CD4-positive, alpha-beta memory T cell (primary cell): Measurements from ENCODE around the gene ITLN2. TPM values are rescaled to one million over a fixed set of nuclear protein-coding genes. Genes with fewer than 3 reads are reported as not detected.
"Not testable (repeated sequence)": the region's sequence is repeated elsewhere in the genome, so short reads cannot be mapped to it uniquely, and the experiment has no call there.

ENCODE experiments used
- CTCF ChIA-PET: fragments of 350-600 bp; sonication (Branson Sonifier 250); formaldehyde crosslinking; loops from one replicate; lab custom pipeline; 2021; ENCODE audit warnings: inconsistent platforms; ENCODE audit not compliant: partially characterized antibody; lab: Charles Lee
- POLR2A ChIA-PET: fragments of 350-600 bp; sonication (Branson Sonifier 250); formaldehyde crosslinking; loops from one replicate; lab custom pipeline; 2021; ENCODE audit not compliant: partially characterized antibody; lab: Charles Lee
- DNase-seq, 5 donors: peaks; one replicate each; pipeline versions ENCODE4 v3.0.0 to v3.0.0-alpha.2; 2020 to 2022; ENCODE audit warnings: mixed read lengths in 1 of 5
- H3K27ac ChIP-seq: one replicate; pipeline ENCODE4 v1.7.0; 2013; ENCODE audit warnings: low read depth, low read length
- H3K27me3 ChIP-seq: 2 replicates; pipeline ENCODE4 v1.7.0; 2013; ENCODE audit warnings: mild to moderate bottlenecking, low read length, moderate library complexity; ENCODE audit not compliant: insufficient read depth
- H3K36me3 ChIP-seq: 2 replicates; pipeline ENCODE4 v1.7.0; 2013; ENCODE audit warnings: mild to moderate bottlenecking, low read length, moderate library complexity; ENCODE audit not compliant: insufficient read depth
- H3K4me1 ChIP-seq: 2 replicates; pipeline ENCODE4 v1.7.0; 2013; ENCODE audit warnings: mild to moderate bottlenecking, low read length, moderate library complexity; ENCODE audit not compliant: insufficient read depth
- H3K4me3 ChIP-seq, 2 donors: one replicate each; pipeline ENCODE4 v1.7.0; 2013; ENCODE audit warnings: low read length in 2 of 2, mild to moderate bottlenecking in 1 of 2
- H3K9me3 ChIP-seq, 2 donors: one replicate each; pipeline ENCODE4 v1.7.0; 2013; ENCODE audit warnings: low read length in 2 of 2, control low read depth in 1 of 2; ENCODE audit not compliant: control insufficient read depth in 1 of 2
- H3K27ac Mint-ChIP-seq, 7 donors: one replicate each; pipeline ENCODE4 v1.8.0; 2020 to 2021; ENCODE audit warnings: mixed read lengths in 7 of 7, mild to moderate bottlenecking in 6 of 7, inconsistent platforms in 3 of 7, moderate library complexity in 3 of 7
- H3K27me3 Mint-ChIP-seq, 2 donors: one replicate each; pipeline ENCODE4 v1.8.0; 2020 to 2021; ENCODE audit warnings: mixed read lengths in 2 of 2
- H3K36me3 Mint-ChIP-seq, 2 donors: one replicate each; pipeline ENCODE4 v1.8.0; 2020 to 2021; ENCODE audit warnings: mixed read lengths in 2 of 2, inconsistent platforms in 1 of 2, mild to moderate bottlenecking in 1 of 2
- H3K4me1 Mint-ChIP-seq, 4 donors: one replicate each; pipeline ENCODE4 v1.8.0; 2020 to 2021; ENCODE audit warnings: mixed read lengths in 4 of 4, mild to moderate bottlenecking in 1 of 4
- H3K4me3 Mint-ChIP-seq, 8 donors: one replicate each; pipeline ENCODE4 v1.8.0; 2020 to 2021; ENCODE audit warnings: mixed read lengths in 8 of 8, mild to moderate bottlenecking in 7 of 8, moderate library complexity in 6 of 8, inconsistent platforms in 3 of 8
- H3K9me3 Mint-ChIP-seq, 8 donors: one replicate each; pipeline ENCODE4 v1.8.0; 2020 to 2021; ENCODE audit warnings: mixed read lengths in 8 of 8, mild to moderate bottlenecking in 5 of 8, inconsistent platforms in 3 of 8, moderate library complexity in 1 of 8
- intact Hi-C: fragments of 100-400 bp; cut with micrococcal nuclease; formaldehyde crosslinking; loops from one replicate; pipeline ENCODE4 v1.15.1; 2023
- polyA plus RNA-seq, 2 donors: library from polyadenylated mRNA; unstranded; fragments of 300-500 nt; fragmentation: Illumina TruSeq; gene quantifications; one replicate each; pipeline ENCODE4 v1.2.3, GENCODE V29; 2021
- total RNA-seq, 2 experiments: library from RNA; stranded (reverse); gene quantifications; one replicate each; pipeline ENCODE4 v1.2.3, GENCODE V29; 2021

ITLN2 gene
- total and polyA plus RNA-seq, 4 experiments from 2014 or later, result not detected

GRCh38 chr1:160935527-160936258 lies 18.9 kb downstream of the ITLN2 start:
- H3K4me3 Mint-ChIP-seq, result no peak overlapping the region

GRCh38 chr1:160933305-160933704 lies 21.3 kb downstream of the ITLN2 start:
- H3K4me3 Mint-ChIP-seq, DNase-seq, H3K4me1 ChIP-seq, intact Hi-C loops, H3K36me3 Mint-ChIP-seq, H3K9me3 ChIP-seq, POLR2A ChIA-PET, CTCF ChIA-PET, H3K27me3 ChIP-seq, H3K9me3 Mint-ChIP-seq, H3K4me3 ChIP-seq, H3K4me1 Mint-ChIP-seq, H3K27ac Mint-ChIP-seq, H3K27me3 Mint-ChIP-seq, H3K36me3 ChIP-seq, H3K27ac ChIP-seq: not testable (repeated sequence)

More at GRCh38 chr1:160935527-160936258, 18.9 kb downstream of the ITLN2 start:
- ChIA-PET POLR2A (no interaction called here), CTCF (interaction anchor here (1.7 kb wide), 1 partner anchor 16 kb away, joined by 3 read pairs; no protein-coding TSS in a partner anchor)
- peaks cover 3% of the 10 kb centered on the region in 2 donors for H3K27me3 Mint-ChIP-seq
- no peaks in the 10 kb centered on the region for H3K36me3 Mint-ChIP-seq
- Histone ChIP-seq H3K9me3 (no peaks in the 10 kb centered on the region), H3K4me3 (no peak overlapping the region), H3K27me3 (no peaks in the 10 kb centered on the region), H3K27ac (no peak overlapping the region), H3K36me3 (no peaks in the 10 kb centered on the region), H3K4me1 (no peaks in the 10 kb centered on the region)
- DNase-seq, result no peak
- intact Hi-C loops, result no loop called here
- H3K4me1 Mint-ChIP-seq, result no peaks in the 10 kb centered on the region
- peaks cover 0 to 7% (median 3%) of the 10 kb centered on the region in 8 donors for H3K9me3 Mint-ChIP-seq
- H3K27ac Mint-ChIP-seq, result no peak overlapping the region

GRCh38 chr1:160925652-160926244 lies 28.9 kb downstream of the ITLN2 start:
- no peaks in the 10 kb centered on the region for H3K36me3 ChIP-seq

GRCh38 chr1:160924791-160925651 lies 29.6 kb downstream of the ITLN2 start:
- CTCF ChIA-PET, result interaction anchor here (1.7 kb wide), 1 partner anchor 48 kb away, joined by 3 read pairs; no protein-coding TSS in a partner anchor
- POLR2A ChIA-PET, result no interaction called here
- H3K4me1 Mint-ChIP-seq, result peaks cover 0 to 4% (median 0%) of the 10 kb centered on the region in 4 donors

More at GRCh38 chr1:160925652-160926244, 28.9 kb downstream of the ITLN2 start:
- no peaks in the 10 kb centered on the region for H3K4me1 ChIP-seq
- no peak overlapping the region for H3K4me3 Mint-ChIP-seq
- H3K9me3 ChIP-seq, result peaks cover 0 to 6% of the 10 kb centered on the region in 2 donors
- peaks cover 3 to 4% of the 10 kb centered on the region in 2 donors for H3K36me3 Mint-ChIP-seq
- H3K27ac ChIP-seq, result no peak overlapping the region
- peaks cover 0 to 7% of the 10 kb centered on the region in 2 donors for H3K27me3 Mint-ChIP-seq
- no peak overlapping the region for H3K4me3 ChIP-seq
- H3K9me3 Mint-ChIP-seq, result peaks cover 0 to 29% (median 14%) of the 10 kb centered on the region in 8 donors
- ChIA-PET CTCF (interaction anchor here (1.7 kb wide), 1 partner anchor 48 kb away, joined by 3 read pairs; no protein-coding TSS in a partner anchor), POLR2A (no interaction called here)
- intact Hi-C loops, result no loop called here
- H3K27ac Mint-ChIP-seq, result no peak overlapping the region
- no peak for DNase-seq
- no peaks in the 10 kb centered on the region for H3K27me3 ChIP-seq
- peaks cover 0 to 4% (median 0%) of the 10 kb centered on the region in 4 donors for H3K4me1 Mint-ChIP-seq

GRCh38 chr1:160916666-160917065 lies 37.9 kb downstream of the ITLN2 start:
- no peak overlapping the region for H3K27ac ChIP-seq
- Mint-ChIP-seq H3K4me1 (no peaks in the 10 kb centered on the region), H3K4me3 (no peak overlapping the region), H3K27ac (no peak overlapping the region), H3K27me3 (peaks cover 9 to 11% of the 10 kb centered on the region in 2 donors), H3K9me3 (peaks cover 0 to 4% (median 0%) of the 10 kb centered on the region in 8 donors), H3K36me3 (peaks cover 0 to 3% of the 10 kb centered on the region in 2 donors)
- intact Hi-C loops, result no loop called here
- ChIA-PET CTCF (no interaction called here), POLR2A (no interaction called here)
- H3K27me3 ChIP-seq, result no peaks in the 10 kb centered on the region
- no peak overlapping the region for H3K4me3 ChIP-seq
- H3K4me1 ChIP-seq, result no peaks in the 10 kb centered on the region
- DNase-seq, result no peak
- H3K36me3 ChIP-seq, result no peaks in the 10 kb centered on the region
- no peaks in the 10 kb centered on the region for H3K9me3 ChIP-seq

More at GRCh38 chr1:160924791-160925651, 29.6 kb downstream of the ITLN2 start:
- Histone ChIP-seq H3K9me3 (peaks cover 0 to 6% of the 10 kb centered on the region in 2 donors), H3K36me3 (no peaks in the 10 kb centered on the region), H3K4me3 (no peak overlapping the region), H3K27me3 (no peaks in the 10 kb centered on the region), H3K4me1 (no peaks in the 10 kb centered on the region), H3K27ac (no peak overlapping the region)
- intact Hi-C loops, result no loop called here
- no peak overlapping the region for H3K27ac Mint-ChIP-seq
- H3K9me3 Mint-ChIP-seq, result peaks cover 0 to 29% (median 14%) of the 10 kb centered on the region in 8 donors
- H3K4me3 Mint-ChIP-seq, result no peak overlapping the region
- DNase-seq, result no peak
- peaks cover 3 to 4% of the 10 kb centered on the region in 2 donors for H3K36me3 Mint-ChIP-seq
- peaks cover 0 to 7% of the 10 kb centered on the region in 2 donors for H3K27me3 Mint-ChIP-seq

- H3K36me3 ChIP-seq, H3K4me3 Mint-ChIP-seq, CTCF ChIA-PET, H3K9me3 ChIP-seq, intact Hi-C loops, H3K36me3 Mint-ChIP-seq, H3K27ac Mint-ChIP-seq, H3K27me3 Mint-ChIP-seq, H3K4me1 Mint-ChIP-seq, DNase-seq, H3K4me1 ChIP-seq, H3K27me3 ChIP-seq, POLR2A ChIA-PET, H3K4me3 ChIP-seq, H3K9me3 Mint-ChIP-seq, H3K27ac ChIP-seq: not testable (repeated sequence)
These were observed 41.4 kb downstream of the ITLN2 start for GRCh38 chr1:160913229-160913628.

GRCh38 chr1:160911925-160912324 lies 42.7 kb downstream of the ITLN2 start:
- Histone ChIP-seq H3K27me3 (no peaks in the 10 kb centered on the region), H3K4me1 (no peaks in the 10 kb centered on the region), H3K27ac (no peak overlapping the region)

More at GRCh38 chr1:160911925-160912324, 42.7 kb downstream of the ITLN2 start:
- Histone ChIP-seq H3K9me3 (no peaks in the 10 kb centered on the region), H3K36me3 (no peaks in the 10 kb centered on the region), H3K4me3 (no peak overlapping the region)
- no peak overlapping the region for H3K4me3 Mint-ChIP-seq
- DNase-seq, result no peak
- intact Hi-C loops, result no loop called here
- H3K36me3 Mint-ChIP-seq, result no peaks in the 10 kb centered on the region
- H3K9me3 Mint-ChIP-seq, result no peaks in the 10 kb centered on the region
- H3K4me1 Mint-ChIP-seq, result no peaks in the 10 kb centered on the region
- no peak overlapping the region for H3K27ac Mint-ChIP-seq
- ChIA-PET POLR2A (no interaction called here), CTCF (no interaction called here)
- peaks cover 3% of the 10 kb centered on the region in 2 donors for H3K27me3 Mint-ChIP-seq
